NCI-H2029 treated with DMSO at 0.1 percent for 48 hours (cell line): ENCODE measurements around the gene ZP1.

Source experiments
- DNase-seq: peaks from one replicate; lab custom pipeline; 2025; lab: John Stamatoyannopoulos, UW

Gene ZP1

DNA sequence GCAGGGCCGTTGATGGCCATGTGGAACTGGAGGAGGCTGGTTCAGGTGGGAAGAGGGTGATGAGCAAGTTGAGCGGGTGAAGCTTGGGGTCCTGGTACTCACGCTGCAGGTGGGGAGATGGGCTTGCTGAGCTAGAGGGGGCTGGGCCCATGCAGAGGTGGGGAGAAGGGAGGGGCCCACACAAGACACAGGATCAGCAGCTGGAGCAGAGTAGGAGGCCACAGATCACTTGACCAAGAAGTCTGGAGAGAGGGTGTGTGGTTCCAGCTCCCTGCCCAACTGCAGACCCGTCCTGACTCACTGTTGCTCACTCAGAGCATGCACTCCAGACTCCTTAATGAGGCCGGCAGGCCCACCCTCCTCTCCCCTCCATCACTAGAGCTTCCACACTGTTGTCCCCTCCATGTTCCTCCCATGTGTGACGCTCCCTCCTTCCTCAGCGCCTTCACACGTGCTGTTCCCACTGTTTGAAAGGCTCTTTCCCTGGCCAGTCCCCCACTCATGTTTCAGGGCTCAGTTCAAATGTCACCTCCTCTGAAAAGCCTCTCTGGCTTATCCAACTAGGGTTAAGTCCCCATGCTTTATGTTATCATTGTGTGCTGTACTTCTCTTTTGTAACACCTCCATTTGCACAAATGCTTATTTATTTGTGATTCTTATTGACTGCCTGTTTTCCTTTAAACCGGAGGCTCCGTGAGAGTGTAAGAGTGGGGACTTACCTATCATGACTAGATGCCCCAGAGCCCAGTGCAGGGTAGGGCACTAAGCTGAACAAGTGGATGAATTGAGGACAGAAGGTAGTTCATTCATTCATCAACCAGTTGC lies 23.1 kb upstream of the ZP1 start:
- no peak for DNase-seq

DNA sequence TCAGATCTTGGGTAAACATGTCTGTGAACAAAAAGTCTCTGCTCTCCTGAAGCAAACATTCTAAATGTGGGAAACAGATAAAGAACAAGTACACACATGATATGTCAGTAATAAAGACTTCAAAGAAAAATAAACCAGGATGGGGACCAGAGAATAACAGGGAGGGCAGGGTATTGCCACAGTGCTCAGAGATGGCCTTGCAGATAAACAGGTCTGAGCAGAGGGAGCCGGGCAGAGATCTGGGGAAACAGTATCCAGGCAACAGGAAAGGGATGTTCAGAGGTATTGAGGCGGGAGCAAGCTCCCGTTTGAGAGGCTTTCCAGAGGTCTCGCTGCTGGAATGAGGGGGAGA lies 22.5 kb upstream of the ZP1 start:
- DNase-seq: no peak

GRCh38 chr11:60845338-60845737 lies 22.0 kb upstream of the ZP1 start:
- no peak for DNase-seq

- DNase-seq: no peak
Observed at GRCh38 chr11:60847281-60847680, 20.1 kb upstream of the ZP1 start.

- no peak for DNase-seq
Observed at GRCh38 chr11:60847896-60848295, 19.4 kb upstream of the ZP1 start.

- DNase-seq: no peak
Observed at GRCh38 chr11:60848714-60849151, 18.6 kb upstream of the ZP1 start.

DNA sequence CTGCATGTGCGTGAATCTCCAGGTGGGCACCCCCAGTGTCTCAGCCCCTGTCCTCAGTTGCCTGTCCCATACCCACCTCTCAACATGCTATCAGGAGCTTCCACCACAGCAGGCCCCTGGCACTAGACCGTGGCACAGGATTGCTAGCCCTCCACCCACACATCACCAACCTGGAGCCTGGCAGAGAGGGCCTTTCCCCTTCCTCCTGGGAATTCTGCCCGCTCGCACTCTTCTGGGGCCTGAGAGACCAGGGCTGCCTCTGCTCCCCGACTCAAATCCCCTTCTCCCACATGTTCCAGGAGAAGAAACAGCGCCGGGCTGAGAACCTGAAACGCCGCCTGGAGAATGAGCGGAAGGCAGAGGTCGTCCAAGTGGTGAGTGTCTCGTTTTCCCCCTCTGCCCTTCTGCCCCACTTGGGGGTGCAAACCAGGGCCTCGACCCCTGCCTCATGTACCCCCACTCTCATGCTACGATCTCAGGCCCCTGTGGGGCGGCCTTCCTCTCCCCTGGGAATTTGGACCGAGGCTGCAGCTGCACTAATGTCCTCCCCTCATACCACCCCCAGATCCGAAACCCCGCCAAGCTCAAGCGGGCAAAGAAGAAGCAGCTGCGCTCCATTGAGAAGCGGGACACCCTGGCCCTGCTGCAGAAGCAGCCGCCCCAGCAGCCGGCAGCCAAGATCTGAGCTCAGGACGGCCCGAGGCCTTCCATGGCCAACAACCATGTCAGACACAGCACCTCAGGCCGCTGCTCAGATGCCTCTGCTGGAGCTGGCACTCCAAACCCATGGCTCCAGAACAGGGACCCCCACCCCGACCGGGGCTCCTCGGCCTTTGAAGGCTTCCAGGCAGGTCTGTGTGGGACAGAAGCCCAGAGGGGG lies 17.5 kb upstream of the ZP1 start:
- no peak for DNase-seq

GRCh38 chr11:60851327-60852104 lies 15.8 kb upstream of the ZP1 start:
- no peak for DNase-seq

DNA sequence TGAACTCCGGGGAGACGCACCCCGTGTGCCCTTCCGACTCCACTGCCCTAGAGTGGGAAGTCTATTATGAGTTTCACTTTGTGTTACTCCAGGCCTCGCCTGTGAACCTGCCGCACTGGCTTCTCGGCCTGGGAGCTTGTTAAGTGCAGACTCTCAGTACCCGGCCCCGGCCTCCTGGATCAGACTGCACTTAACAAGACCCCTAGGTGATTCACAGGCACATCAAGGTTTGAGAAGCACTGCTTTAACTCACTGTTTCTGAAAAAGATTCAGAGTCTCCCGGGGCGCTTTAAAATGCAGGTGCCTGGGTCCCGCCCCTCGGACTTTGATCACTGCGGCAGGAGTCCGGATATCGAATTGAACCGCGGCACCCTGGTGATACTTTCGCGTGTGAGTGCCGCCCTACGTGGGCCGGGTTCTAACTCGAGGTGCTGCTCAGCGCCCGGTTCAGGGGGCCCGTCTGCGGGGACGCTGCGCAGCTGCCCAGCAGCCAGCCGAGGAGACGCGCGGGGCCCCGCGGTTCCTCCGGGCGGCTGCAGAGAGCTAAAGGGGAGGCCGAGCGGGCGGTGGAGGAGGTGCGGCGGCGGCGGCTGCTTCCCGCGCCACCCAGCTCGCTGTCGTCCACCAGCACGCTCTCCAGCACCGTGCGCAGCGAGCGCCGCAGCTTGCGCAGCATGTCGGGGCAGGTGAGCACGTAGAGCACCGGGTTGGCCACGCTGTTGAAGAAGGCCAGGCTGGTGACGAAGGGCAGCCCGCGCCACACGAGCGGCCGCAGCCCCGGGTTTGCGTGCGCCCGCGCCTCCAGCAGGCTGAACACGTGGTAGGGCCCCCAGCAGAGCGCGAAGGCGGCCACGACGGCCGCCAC lies 15.0 kb upstream of the ZP1 start:
- no peak for DNase-seq

GRCh38 chr11:60852982-60853950 lies 14.1 kb upstream of the ZP1 start:
- DNase-seq: no peak

GRCh38 chr11:60854140-60854846 lies 13.0 kb upstream of the ZP1 start:
- no peak for DNase-seq

GRCh38 chr11:60854847-60855725 lies 12.3 kb upstream of the ZP1 start:
- DNase-seq: no peak

GRCh38 chr11:60855726-60856633 lies 11.4 kb upstream of the ZP1 start, which contains the start of gene PTGDR2:
PTGDR2 (minus strand) TSS chr11:60855950; CDS start chr11:60853722, 2,228 bp downstream.
- no peak for DNase-seq

DNA sequence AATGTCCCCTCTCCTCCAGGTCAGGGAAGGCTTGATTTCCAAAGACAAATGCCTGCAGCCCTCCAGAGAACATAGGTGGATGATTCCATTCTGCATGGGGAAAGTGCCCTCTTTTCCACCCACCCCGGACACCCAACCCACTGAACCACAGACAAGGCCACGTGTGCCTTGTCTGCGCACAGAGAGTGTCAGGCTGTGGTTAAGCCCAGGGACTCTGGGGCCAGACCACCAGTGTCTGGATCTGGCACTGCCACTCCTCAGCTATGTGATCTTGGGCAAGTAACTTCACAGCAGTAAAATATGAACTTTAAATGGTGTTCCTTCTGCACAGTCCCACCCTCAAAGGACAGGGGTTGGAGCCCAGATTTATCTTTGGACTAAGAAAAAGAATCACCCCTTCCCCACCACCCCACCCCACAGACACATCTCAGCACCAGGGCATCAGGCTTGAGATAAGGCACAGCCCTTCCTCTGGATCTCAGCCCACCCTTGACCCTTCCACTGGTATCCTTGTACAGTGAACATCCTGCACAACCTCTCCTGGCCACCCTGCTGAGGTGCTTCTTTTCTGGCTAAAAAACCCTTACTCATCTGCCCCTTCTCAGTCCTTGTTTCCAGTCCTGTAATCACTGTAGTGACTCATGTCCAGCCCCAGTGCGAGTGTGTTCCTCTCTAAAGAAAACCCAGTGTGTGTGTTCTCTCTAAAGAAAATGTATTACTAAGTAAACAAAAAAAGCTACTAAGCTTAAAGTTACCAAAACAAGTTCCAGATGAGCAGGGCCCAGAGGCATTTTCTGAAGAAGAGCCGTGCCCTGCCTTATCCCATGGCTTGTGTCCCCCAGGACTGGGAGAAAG lies 9.7 kb upstream of the ZP1 start:
- DNase-seq: no peak

- DNase-seq: no peak
Observed at GRCh38 chr11:60858236-60858635, 9.1 kb upstream of the ZP1 start.

DNA sequence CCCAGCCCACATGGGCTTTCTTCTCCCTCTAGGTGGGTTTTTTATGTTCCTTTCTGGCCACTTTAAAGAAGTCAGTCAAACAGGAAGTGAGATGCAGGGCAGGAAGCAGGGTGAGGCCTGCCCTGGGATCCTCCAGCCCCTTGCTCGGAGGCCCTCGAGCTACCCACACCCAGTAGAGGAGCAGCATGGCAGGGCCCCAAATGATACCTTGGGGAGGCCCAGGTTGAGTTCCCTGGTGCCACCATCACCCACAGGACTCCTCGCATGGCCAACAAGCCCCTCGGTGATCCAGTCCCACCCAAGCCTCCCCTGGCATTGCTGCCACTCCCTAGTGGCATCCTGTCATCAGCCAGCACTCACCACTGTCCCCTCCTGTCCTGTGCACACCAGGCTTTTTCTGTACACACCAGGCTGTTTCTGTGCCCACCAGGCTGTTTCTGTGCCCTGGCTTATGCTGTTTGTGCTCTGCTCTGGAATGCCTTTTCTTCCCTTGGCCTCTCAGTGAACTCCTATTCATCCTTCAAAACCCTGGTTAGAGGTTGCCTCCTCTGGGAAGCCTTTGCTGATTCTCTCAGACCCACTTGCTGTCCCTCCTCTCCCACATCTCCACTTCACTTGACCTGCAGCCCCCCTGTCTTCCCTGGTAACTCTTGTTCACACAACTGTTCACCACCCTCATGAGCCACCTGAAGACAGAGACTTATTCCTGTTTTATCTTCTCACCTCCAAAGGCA lies 8.4 kb upstream of the ZP1 start:
- DNase-seq: no peak
